ENCODE data around the gene PRUNE1.

Gene PRUNE1

DNA sequence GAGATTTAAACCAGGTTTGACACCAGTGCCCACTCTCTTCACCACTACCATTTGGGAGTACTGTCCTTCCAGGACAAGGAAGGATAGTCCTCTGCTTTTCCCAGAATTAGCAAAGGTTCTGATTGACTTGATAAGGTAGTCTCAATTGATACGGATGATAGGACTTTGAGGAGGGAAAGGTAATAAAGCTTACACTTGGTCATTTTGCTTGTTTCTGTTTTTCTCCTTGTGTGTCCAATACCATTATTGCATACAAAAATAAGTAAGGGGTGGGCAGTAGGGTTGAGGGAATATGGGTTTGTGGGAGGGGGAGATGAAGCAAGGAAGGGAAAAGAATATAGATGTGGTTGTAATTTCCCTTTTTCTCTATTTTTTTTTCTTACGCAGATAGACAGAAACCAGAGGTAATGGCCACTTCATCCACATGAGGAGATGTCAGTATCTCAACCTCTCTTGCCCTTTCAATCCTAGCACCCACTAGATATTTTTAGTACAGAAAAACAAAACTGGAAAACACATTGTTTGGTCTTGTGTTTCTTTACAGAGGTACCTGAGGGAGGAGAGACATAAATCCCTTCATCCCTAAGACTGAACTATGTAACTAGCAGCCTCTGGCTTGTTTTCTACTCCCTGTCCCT is 41.9 kb downstream of the PRUNE1 start:
- DNase-seq (ENCODE audit: low read depth) = no peak

DNA sequence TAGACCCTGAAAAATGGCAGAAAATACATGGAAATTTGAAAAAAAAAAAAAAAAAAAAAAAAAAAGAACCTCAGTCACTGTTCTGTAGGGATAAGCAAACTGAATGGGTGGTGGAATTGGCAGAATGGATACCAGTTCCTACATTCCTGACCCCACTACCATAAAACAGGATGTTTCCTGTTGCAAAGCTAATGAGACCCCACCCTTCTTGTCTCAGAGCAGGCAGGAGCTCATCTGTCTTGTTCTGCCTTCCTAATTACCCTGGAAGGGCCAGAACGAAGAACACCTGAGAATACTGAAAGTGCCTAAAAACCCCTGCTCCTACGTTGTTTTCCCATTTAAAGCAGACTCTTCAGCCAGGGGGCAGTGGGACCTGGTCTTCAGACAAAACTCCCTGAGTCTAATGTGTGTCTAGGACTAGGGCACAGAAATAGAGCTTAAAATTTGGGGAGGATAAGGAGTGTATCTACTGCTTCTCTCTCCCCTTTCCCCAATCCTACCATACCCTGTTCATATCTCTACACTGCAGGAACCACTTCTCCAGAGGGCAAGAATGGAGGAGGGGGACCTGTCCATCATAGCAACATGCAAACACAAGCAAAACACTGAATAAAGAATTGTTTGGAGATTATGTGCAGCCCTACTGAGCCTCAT is 43.2 kb downstream of the PRUNE1 start:
- no peak for DNase-seq (ENCODE audit: low read depth)

DNA sequence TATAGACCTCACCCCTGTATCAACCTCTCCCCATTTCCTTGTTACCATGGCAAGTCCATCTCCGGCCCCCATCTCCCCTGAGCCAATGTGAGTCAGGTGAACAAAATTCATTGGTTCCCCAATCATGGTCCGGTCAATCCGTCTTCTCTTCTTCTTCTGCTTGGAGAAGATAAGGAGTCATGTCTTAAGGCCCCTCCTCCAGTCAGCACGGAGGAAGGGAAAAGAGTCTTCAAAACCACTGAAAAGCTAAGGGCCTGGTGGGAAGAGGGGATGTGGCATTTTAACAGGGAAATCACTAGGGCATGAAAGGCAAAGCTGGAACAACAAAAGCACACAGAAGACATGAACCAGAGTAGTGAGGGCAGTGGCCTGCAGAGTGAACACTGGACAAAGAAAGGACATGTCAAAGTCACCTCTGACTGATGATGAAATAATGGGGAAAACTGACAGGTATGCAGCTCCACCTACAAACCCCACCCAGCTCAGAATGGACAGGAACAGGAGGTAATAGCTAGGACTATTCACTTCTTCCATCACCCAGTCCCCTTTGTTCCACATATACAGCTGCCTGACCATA is 46.8 kb downstream of the PRUNE1 start:
- DNase-seq (ENCODE audit: low read depth) = no peak

DNA sequence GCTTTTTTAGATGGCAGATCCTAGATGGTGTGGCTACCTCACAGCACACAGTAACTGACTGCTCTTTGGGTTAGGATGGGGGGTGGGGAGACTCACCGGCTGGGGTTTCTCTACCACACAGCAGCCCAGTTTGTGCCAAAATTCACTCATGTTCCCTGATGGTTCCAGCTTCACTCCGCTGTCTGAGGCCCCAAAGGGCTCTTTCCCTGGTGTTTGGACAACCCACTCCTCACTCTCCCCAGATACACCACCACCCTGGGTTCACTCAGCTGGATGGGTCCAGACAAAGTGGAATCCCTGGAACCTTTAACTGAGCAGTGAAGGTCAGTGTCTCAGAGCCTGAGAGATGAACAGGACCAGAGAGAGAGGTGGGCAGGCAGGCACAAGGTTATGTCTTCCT is 47.3 kb downstream of the PRUNE1 start:
- DNase-seq (ENCODE audit: low read depth) = no peak

DNA sequence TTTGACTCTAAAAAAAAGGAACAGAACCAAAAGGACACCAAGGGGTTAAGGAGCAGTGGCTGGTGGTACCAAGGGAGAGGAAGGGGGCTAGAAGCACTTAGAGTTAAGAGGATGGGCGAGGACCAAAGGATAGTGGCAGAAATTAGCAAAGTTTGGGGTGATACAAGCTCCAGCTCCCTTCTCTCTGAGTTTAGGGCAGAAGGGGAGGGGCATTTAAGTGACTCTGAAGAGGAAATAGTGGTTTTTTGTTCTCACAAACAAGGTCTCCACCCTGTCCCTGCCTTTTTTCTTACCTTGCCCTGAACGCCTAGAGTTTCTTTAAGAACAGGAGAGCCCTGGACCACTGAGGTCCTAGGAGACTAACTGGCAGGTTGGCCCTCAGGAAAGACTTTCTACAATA is 47.9 kb downstream of the PRUNE1 start:
- no peak for DNase-seq (ENCODE audit: low read depth)

DNA sequence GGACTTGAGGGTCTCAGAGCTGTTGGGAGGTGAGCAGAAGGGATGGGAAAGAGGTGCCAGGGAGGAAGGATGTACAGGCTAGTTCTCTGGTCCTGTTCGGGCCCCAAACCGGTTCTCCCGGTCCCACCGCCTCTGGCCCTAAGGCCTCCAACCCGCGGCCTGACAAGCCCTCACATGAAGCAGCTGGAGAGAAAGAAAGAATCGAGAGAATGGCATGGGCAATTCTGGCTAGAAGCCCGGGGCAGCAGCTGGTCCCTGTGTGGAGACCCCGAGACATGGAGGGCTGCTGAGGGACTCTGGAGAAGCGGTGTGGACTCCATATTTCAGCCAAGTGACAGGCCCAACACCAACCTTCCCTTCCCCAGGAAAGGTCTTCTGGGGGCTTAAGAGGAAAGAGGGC is 50.4 kb downstream of the PRUNE1 start:
- DNase-seq (ENCODE audit: low read depth) = no peak

DNA sequence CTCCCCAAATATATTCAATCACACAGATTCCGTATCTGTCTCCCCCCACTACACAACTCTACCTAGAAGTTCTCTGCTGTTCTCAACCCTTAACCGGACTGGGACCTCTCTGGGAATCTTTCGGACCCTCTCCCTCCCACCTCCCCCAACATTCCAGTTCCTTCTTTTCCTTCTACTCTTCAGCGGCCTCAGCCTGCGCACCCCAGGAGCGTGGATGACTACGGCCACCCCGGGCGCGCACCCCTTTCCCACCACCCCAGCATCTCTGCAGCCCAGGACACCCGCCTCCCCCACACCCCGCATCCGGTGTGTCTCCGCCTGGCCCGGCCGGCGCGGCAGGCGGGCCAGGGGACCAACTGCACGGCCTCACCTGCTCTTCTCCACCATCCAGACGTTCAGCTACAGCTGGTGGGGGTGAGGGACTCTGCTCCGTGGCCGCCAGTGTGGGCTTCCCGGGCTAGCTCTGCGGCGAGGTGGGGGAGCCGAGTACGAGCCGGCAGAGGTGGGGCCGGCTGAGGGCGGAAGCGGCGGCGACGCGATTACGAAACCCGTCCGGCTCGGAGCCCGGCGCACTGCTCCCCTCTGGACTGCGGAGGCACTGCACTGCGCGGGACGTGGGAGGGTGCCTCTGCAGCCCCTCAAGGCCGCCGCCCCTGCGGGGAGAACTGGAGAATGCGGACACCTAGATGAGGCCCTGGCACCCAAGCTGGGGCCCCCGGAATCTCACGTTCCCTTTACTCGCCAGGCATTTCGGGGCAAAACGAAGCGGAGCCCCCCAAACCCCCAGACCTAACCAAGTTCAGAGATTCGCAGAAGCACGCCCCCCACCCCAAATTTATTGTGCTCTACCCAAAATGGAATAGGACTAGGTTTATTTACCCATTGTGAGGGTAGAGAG is 51.1 kb downstream of the PRUNE1 start, which contains the start of gene CDC42SE1:
TSS of gene CDC42SE1 (minus strand) at position 514 of the 898 bp plus-strand sequence. CDS start 3,892 bp downstream, outside the sequence.
- DNase-seq (ENCODE audit: low read depth) = no peak

DNA sequence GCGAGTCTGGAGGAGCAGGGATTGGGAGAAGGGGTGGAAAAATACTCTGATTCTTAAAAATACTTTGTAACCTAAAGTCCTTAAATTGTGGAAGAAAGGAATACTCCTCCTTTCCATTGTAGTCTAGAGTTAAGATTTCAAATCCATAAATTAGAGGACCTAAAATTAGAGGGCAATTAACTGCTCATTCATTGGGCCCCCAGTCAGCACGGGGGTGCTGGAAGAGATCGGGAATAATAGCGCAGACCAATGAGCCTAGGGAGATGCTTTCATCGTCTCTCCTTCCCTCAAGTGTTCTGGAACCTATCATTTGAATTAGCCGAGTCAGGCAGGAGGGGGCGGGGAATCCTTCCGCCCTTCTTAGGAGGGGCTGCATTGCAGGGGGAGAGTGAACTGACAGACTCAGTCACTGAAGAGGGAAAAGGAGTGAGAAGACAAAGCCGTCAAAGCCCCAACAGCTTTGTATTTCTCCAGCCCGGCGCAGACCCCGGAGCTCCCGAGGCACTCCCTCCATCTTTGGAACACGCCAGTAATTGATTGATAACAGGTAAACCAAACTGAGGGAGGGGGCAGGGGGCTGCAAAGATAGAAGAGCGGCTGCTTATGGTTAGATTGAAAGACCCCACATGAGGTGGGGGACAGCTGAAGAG is 51.9 kb downstream of the PRUNE1 start, which contains the start of gene MLLT11:
TSS of gene MLLT11 (plus strand) at position 391 of the 650 bp plus-strand sequence. CDS start 6,828 bp downstream, outside the sequence.
- DNase-seq (ENCODE audit: low read depth) = no peak

DNA sequence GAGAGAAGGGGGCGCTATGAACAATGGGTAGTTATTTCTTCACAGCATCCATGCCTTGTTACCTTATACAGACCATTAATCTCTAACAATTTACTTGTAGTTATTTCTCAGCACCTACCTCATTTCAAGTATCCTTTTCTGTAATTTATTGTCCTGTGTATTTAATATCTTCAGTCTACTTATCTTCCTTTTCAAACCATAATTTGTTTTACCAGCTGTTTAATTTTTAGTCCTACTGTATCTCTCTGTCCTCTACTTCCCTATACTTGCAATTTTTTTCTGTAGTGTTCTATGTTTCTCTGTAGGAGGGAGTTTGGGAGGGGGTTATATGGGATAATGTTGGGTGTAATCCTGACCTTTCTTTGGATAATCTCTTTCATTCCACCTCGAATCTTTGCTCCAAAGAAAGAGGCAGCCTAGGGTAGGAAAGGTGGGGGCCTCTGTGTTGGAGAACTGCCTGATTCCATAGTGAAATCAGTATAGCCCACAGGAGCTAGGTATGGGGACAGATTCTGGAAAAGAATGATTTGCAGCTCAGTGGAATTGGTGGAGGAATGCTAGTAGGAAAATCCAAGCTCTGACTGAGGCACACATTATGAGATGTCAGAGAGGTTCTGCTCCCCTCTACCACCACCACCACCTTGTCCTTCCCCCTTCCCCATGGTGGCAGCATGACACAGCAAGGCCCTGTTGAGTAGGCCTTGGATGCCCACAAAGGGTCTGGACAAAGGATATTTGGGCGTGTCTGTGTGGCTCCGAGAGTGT is 52.6 kb downstream of the PRUNE1 start:
- no peak for DNase-seq (ENCODE audit: low read depth)

DNA sequence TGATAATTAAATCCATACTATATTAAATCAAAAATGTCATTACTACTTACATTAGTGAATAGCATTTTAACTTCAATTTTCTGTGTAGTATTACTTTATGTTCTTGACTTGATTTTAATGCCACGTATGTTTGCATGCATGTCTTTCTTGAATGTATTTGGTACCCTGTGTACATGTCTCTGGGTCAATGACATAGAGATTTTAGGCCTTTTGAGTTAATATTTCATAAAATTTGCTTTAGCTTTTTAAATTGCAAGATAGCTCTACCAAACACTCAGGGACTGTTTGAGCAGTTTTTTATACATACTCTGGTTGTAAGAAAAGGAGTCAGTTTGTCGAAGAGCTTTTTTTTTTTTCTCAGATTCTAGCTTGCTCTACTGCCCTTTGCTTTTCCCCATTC is 53.5 kb downstream of the PRUNE1 start:
- no peak for DNase-seq (ENCODE audit: low read depth)

DNA sequence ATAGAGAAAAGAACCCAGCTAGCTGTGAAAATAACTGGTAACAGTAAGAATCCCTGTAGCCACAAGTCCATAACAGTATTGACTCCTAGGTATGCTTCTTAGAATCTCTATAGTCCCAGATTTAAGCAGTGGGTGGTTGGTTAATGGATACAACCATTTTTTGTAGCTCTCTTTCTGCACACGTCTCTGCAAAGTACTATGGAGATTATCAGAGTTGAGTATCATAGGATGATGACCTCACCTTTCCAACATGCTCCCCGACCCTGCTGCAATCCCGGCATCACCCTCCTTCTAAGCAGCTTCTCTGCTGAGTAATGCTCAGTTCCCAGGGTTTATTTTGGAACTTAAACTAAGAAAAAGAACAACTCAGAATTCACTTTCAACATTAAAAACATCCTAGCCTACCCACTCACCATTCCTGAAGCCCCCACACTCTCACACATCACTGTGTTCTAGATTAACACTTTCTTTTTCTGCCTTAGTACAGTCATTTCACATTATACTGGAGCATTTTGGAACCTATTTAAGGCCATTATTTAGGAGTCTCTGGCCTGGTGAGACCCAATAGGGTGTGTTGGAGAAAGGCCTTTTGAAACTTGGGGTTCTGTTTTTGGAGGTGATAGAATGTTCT is 54.6 kb downstream of the PRUNE1 start:
- DNase-seq (ENCODE audit: low read depth) = peak; percentile 66

DNA sequence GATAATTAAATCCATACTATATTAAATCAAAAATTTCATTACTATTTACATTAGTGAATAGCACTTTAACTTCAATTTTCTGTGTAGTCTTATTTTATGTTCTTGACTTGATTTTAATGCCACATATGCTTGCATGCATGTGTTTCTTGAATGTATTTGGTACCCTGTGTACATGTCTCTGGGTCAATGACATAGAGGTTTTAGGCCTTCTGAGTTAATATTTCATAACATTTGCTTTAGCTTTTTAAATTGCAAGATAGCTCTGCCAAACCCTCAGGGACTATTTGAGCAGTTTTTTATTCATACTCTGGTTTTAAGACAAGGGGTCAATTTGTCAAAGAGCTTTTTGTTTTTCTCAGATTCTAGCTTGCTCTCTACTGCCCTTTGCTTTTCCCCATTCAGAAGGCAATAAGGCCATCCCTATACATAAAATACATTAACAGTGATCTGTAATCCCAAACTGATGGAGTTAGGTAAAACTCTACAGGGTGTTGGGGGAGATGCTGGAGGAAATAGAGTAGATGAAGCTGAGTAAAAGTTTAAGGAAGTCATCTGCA is 56.9 kb downstream of the PRUNE1 start:
- DNase-seq (ENCODE audit: low read depth) = no peak

DNA sequence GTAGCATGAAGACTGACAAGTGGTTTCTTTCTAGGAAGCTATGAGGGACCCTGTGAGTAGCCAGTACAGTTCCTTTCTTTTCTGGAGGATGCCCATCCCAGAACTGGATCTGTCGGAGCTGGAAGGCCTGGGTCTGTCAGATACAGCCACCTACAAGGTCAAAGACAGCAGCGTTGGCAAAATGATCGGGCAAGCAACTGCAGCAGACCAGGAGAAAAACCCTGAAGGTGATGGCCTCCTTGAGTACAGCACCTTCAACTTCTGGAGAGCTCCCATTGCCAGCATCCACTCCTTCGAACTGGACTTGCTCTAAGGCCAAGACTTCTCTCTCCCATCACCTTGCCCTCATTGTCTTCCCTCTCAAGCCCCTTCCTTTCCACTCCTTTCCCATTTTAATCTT is 58.9 kb downstream of the PRUNE1 start:
- no peak for DNase-seq (ENCODE audit: low read depth)

DNA sequence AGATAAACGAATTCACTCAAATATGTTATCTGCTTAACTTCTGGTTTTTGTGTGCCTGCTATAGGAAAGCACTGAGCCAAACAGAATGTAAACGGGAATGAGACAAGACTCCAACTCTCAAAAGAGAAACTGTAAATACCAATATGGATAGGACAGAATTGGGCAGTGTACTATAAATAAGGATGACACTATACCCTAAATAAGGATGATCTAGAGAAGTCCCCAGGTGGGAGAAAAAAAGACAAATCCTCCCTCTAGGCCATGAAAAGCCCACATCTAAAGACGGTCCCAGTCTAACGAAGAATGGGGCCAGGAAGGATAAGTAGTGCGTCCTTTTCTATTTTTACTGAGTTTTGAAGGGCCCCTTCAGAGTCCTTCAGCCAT is 60.8 kb downstream of the PRUNE1 start:
- no peak for DNase-seq (ENCODE audit: low read depth)

DNA sequence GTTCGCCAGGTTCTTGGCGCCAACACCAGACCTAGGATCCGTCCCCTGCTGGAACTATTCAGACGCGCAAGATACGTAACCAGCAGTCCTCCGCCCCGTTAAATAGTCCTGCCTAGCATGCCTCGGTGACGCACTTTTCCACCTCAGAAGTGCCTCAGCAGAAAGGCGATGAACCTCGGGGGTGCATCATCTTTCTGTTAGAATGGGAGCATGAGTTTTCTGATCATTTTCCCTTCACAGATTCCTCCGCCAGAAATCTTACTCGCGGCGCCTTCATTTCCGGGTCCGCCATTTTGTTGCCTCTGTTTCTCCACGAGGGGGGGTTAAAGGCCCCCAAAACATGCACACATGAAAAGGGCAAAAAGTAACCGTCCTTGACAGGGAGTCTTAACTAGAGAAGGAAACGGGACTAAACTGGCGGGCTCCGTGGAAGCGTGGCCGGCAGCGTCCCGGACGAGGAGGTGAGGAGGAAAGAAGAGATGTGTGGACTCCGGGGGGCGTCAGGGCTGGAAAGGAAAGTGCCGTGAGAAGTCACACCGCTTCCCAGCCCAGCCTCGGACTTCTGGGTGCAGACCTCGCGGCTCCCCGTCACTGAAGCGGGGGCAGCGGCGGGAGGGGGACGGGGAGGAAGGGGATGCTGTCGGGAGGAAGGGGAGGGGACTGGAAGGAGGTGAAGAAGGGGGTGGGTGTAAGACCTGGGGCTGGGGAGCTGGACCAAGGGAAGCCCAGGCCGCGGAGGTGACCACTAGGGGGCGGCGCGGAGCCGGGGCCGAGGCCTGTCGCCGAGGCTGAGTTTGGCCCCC is 62.4 kb downstream of the PRUNE1 start, which contains the start of gene GABPB2:
TSS of gene GABPB2 (plus strand) at position 288 of the 803 bp plus-strand sequence. CDS start 17,429 bp downstream, outside the sequence.
- peak; percentile 85 for DNase-seq (ENCODE audit: low read depth)

DNA sequence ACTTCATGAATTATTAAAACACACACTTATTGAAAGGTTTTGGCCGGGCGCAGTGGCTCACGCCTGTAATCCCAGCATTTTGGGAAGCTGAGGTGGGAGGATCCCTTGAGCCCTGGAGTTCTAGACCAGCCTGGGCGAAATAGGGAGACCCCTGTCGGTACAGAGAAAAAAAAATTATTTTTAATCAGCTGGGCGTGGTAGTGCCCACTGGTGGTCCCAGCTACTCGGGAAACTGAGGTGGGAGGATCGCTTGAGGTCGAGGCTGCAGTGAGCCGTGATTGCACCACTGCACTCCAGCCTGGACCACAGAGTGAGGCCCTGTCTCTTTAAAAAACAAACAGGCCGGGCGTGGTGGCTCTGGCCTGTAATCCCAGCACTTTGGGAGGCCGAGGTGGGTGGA is 64.0 kb downstream of the PRUNE1 start:
- DNase-seq (ENCODE audit: low read depth) = no peak
